Inflammatory macrophage (primary cell): ENCODE results near the gene TCTN2.

ENCODE experiments used
- DNase-seq, 2 donors: peaks; one replicate each; pipeline ENCODE4 v3.0.0-alpha.2; 2020 to 2022

The TCTN2 gene

DNA sequence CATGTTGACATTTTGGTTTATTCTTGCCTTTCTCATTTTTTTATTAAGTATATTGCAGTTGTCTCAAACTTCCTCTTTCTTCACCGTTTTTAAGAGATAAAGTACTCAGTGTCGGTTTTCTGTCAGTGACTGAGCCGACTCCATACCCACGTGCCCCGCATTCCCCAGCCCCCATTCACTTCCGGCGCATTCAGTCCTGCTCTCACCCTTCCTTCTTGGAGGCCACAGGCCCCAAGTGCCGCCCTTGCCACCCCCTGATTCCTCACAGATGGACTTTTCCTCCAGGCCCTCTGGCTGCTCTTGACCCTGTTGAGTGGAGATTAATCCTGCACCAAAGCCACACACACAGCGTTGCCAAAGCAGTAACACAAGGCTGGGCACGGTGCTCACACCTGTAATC lies 72.1 kb downstream of the TCTN2 start:
- DNase-seq, result peak; percentile 71 to 73

DNA sequence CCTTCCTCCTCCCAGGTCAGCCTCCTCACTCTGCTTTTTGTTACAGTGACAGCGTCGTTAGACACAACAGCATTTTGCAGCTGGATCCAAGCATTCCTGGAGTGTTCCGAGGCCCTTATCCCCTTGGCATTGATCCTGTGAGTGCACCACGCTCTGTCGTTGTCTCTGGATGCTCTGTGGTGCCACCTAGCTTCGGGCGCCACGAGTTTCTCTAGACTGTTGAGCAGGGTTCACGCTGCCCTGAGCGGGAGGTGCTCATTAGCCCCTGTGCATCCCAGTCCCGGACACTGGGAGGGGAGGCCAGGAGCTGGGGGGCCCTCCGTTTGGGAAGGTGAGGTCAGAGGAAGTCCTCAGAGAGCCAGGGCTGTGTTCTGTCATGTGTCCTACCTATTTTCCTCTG lies 73.9 kb downstream of the TCTN2 start:
- DNase-seq, result no peak

DNA sequence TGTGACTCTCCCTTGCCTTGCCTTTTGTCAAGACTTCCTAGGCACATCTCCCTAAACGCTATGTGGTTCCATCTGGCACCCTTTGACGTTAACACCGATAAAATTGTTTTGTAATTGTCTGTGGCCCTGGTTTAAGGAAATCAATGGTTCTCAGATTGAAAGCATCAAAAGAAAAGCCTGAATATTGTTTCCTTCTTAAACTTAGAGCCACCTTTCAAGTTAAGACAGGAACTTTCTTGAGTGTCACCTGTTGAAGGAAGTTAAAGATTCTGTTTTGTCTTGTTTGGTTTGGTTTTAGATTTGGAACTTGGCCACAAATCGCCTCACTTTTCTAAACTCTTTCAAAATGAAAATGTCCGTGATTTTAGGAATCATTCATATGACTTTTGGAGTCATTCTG lies 76.4 kb downstream of the TCTN2 start:
- no peak for DNase-seq

DNA sequence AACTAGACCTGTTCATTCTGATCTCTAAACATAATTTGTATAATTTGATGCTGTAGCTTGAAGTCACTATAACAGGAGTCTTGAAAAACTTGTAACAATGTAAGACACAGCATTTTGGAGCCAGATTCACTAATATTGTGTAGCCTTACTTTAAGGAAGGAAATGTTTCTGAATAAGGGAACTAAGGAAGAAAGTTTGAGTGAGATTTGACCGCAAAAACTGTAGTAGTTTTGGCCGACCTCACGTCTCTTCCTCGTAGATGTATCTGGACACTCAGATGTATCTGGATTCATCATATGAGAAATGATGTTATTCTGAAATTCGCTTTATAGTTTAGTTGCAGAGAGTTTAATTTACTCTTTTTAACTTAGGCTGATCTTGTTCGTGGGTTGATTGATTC lies 77.2 kb downstream of the TCTN2 start:
- peak in 1 of 2 donors; percentile 54 for DNase-seq

DNA sequence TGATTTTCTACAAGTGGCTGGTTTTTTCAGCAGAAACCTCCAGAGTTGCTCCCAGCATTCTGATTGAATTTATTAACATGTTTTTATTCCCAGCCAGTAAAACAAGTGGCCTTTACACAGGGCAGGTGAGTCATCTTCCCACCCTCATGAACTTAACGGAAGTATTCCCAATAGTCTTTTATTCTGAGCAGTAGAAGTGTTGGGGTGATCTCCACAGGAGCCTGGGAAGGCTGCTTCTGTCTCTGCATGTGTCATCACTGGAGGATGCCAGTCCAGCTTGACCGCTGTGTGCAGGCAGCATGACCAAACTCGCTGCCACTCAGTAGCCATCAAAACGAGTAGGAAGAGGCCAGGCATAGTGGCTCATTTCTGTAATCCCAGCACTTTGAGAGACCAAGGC lies 77.7 kb downstream of the TCTN2 start:
- no peak for DNase-seq

DNA sequence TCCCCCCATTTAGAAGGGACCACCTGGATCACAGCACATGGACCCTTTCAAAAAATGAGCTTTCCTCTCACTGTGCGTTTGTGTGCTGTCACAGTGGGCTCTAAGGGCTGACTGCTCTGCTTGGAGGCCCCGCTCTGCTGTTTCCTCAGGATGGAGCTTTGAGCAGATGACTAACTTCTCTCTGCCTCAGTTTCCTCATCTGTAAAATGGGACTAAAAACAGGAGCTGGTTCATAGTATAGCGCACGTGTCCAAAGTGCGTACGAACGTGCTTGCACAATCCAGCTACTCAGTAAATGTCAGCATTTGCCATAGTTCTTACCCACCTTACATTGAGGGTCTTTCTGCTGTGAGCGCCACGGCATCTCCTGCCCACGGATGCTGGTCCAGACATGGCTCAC lies 78.4 kb downstream of the TCTN2 start:
- DNase-seq, result no peak

DNA sequence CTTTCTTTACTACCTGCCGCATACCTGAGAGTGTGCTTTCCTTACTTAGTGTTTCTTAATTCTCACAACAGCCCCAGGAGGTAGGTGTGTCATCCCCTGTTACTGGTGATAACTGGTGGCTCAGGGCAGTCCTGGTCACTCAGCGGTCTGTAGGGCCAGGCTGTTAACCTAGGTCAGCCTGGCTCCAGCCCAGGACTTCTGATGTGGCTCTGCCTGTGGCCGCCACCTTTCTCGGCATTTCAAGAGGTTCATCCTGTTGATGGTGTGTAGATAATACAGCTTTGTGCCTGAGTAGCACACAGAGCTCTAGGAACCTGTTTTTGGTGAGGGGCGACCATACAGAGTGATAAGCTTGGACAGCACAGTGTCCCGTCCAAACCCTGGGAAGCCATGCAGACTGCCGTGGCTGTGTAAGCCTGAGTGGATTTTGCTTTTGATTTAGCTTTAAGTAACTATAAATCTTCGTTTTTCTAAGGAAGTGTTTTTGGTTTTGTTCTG lies 79.3 kb downstream of the TCTN2 start:
- no peak for DNase-seq

DNA sequence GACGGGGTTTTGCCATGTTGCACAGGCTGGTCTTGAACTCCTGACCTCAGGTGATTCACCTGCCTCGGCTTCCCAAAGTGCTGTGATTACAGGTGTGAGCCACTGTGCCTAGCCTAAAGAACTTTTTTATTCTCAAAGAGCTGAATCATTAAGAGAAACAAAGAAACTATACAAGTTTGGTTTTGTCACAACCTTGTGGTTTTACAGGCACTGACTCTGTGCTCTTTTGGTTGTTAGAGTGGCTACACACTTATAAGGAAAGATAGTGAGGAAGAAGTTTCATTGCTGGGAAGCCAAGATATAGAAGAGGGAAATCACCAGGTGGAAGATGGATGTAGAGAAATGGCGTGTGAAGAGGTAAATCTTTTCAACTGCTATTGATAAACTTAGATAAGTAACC lies 81.1 kb downstream of the TCTN2 start:
- DNase-seq, result no peak

DNA sequence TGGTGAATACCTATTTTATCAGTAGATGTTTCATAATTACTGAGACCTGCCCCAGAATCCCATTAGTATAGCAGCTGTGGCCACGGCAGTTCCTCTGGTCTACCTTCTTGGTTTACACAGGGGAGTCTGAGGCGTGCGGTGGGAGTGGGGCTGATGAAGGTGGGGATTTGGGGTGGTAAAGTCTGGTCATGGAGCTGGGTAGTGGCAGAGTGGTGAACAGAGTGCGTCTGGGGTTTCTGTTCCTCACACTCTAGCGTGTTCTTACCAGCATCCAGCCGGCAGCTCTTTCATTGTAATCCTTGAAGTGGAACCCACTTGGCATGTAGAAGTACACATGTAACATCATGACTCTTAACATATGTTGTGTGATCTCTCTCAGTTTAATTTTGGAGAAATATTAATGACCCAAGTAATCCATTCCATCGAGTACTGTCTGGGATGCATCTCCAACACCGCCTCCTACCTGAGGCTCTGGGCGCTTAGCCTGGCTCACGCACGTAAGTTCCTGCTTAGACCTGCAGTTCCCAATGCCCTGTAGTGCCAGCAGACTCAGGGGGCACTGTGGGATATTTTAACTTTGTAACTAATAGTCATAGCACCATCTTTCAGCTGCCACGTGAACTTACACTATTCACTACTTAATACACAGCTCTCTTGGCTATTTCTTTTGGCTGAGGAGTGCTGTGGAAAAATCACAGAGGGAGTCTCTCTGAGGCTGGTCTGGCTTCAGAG lies 83.3 kb downstream of the TCTN2 start:
- DNase-seq, result no peak

DNA sequence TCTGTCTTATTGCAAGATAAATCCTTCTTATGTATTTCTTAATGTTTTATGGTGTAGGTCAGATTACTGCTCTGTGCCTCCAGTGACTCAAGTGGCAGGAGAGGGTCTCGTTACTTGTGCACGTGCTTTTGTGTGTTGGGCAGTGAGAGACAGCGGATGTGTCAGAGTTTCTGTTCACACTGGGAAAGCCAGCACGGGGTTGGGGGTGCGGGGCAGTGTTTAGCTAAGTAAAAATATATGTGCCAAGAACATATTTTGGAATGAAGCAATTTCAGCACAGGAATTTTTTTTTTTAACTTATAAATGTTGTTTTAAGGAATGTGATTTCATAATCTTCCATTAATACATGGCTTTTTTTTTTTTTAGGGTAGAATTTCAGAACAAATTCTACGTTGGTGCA lies 86.6 kb downstream of the TCTN2 start:
- no peak for DNase-seq
